ENCODE data around the gene KIT.
"Not testable (repeated sequence)": the region's sequence is repeated elsewhere in the genome, so short reads cannot be mapped to it uniquely, and the experiment has no call there.

Gene KIT

DNA sequence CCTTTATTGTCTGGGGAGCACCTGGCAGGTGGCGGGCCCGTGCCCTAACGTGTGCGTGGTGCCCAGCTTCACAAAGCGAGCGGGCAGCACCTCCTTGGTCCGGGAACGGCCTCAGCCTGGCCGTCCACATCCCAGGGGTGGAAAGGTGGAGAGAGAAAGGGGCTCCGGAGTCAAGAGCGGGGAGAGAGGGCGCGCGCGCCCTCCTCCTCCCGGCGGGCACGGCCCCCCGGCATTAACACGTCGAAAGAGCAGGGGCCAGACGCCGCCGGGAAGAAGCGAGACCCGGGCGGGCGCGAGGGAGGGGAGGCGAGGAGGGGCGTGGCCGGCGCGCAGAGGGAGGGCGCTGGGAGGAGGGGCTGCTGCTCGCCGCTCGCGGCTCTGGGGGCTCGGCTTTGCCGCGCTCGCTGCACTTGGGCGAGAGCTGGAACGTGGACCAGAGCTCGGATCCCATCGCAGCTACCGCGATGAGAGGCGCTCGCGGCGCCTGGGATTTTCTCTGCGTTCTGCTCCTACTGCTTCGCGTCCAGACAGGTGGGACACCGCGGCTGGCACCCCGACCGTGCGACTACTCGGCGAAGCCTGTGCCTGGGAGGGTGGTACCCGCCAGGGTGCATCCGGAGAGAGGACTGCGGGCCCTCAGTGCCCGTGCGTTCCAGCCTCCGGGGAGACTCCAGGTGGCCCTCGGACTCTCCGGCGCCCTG is at the start of gene KIT:
KIT (plus strand) TSS at position 407 of the 701 bp plus-strand sequence; CDS start at position 465, 58 bp downstream.
- Histone ChIP-seq H3K27ac (ENCODE audit: low read depth, low read length) (no peak within 1 kb of the TSS), H3K4me3 (ENCODE audit: low read depth, low read length) (peak within 1 kb of the TSS; percentile 79), H3K79me2 (ENCODE audit: control insufficient read depth, insufficient read depth, low read length, unreplicated experiment) (no peaks in the 10 kb centered on the region), H3K27me3 (ENCODE audit: insufficient read depth, low read length) (peaks cover 39% of the 10 kb centered on the region), H2AFZ (ENCODE audit: low read length, unreplicated experiment) (peak within 1 kb of the TSS; percentile 62), H3K36me3 (ENCODE audit: insufficient read depth, low read length) (no peaks in the 10 kb centered on the region), H3K4me1 (ENCODE audit: control insufficient read depth, insufficient read depth, low read length, unreplicated experiment) (peaks cover 33% of the 10 kb centered on the region)

DNA sequence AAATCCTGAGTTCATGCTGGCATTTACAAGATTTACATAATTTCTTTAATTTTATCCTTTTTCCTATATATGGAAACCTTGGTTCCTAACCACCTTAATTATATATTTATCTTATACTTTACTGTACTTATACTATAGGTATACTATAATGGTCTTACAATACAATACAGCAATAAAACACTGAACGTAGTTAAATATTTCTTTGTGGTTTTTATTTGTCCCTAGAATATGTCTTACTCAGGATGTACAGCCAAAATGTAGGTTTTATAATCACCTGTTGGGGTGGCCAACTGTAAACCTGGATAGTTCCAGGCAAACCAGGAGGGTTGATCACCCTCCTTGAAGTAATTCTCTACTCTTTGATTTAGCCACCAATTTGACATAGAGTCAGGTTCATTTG is 48.4 kb upstream of the KIT start:
- peaks cover 12% of the 10 kb centered on the region for H3K27me3 ChIP-seq (ENCODE audit: insufficient read depth, low read length)
- no peak overlapping the region for H2AFZ ChIP-seq (ENCODE audit: low read length, unreplicated experiment)
- H3K36me3 ChIP-seq (ENCODE audit: insufficient read depth, low read length) = no peaks in the 10 kb centered on the region
- no peaks in the 10 kb centered on the region for H3K79me2 ChIP-seq (ENCODE audit: control insufficient read depth, insufficient read depth, low read length, unreplicated experiment)
- no peaks in the 10 kb centered on the region for H3K4me1 ChIP-seq (ENCODE audit: control insufficient read depth, insufficient read depth, low read length, unreplicated experiment)
- H3K27ac ChIP-seq (ENCODE audit: low read depth, low read length) = no peak overlapping the region
- no peak overlapping the region for H3K4me3 ChIP-seq (ENCODE audit: low read depth, low read length)

- Histone ChIP-seq H3K79me2 (ENCODE audit: control insufficient read depth, insufficient read depth, low read length, unreplicated experiment) (no peaks in the 10 kb centered on the region), H3K36me3 (ENCODE audit: insufficient read depth, low read length) (no peaks in the 10 kb centered on the region), H2AFZ (ENCODE audit: low read length, unreplicated experiment) (no peak overlapping the region), H3K27ac (ENCODE audit: low read depth, low read length) (no peak overlapping the region), H3K4me1 (ENCODE audit: control insufficient read depth, insufficient read depth, low read length, unreplicated experiment) (no peaks in the 10 kb centered on the region), H3K27me3 (ENCODE audit: insufficient read depth, low read length) (peaks cover 26% of the 10 kb centered on the region), H3K4me3 (ENCODE audit: low read depth, low read length) (no peak overlapping the region)
These were observed 43.6 kb upstream of the KIT start for GRCh38 chr4:54614149-54614548.

DNA sequence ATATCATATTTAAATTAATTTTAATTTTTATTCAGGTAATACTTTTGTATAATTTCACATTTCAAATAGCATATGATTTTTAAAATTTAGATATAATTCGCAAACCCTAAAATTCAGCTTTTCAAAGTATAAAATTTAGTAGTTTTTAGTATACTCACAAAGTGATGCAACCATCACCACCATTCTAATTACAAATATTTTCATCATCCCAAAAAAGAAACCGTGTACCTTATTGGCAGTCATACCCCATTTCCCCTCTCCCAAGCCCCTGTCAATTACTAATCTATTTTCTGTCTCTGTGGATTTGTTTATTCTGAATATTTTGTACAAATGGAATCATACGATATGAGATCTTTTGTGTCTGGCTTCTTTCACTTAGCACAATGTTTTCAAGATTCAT is 37.0 kb upstream of the KIT start:
- Histone ChIP-seq H2AFZ (ENCODE audit: low read length, unreplicated experiment) (no peak overlapping the region), H3K27ac (ENCODE audit: low read depth, low read length) (no peak overlapping the region), H3K79me2 (ENCODE audit: control insufficient read depth, insufficient read depth, low read length, unreplicated experiment) (no peaks in the 10 kb centered on the region)

GRCh38 chr4:54625391-54625790 is 32.4 kb upstream of the KIT start:
- Histone ChIP-seq H3K36me3 (ENCODE audit: insufficient read depth, low read length) (no peaks in the 10 kb centered on the region), H3K4me3 (ENCODE audit: low read depth, low read length) (no peak overlapping the region), H3K27ac (ENCODE audit: low read depth, low read length) (no peak overlapping the region), H3K27me3 (ENCODE audit: insufficient read depth, low read length) (peaks cover 39% of the 10 kb centered on the region), H3K4me1 (ENCODE audit: control insufficient read depth, insufficient read depth, low read length, unreplicated experiment) (no peaks in the 10 kb centered on the region), H2AFZ (ENCODE audit: low read length, unreplicated experiment) (no peak overlapping the region), H3K79me2 (ENCODE audit: control insufficient read depth, insufficient read depth, low read length, unreplicated experiment) (no peaks in the 10 kb centered on the region)

More for the DNA sequence above, 37.0 kb upstream of the KIT start:
- Histone ChIP-seq H3K27me3 (ENCODE audit: insufficient read depth, low read length) (peaks cover 6% of the 10 kb centered on the region), H3K4me1 (ENCODE audit: control insufficient read depth, insufficient read depth, low read length, unreplicated experiment) (no peaks in the 10 kb centered on the region), H3K4me3 (ENCODE audit: low read depth, low read length) (no peak overlapping the region), H3K36me3 (ENCODE audit: insufficient read depth, low read length) (no peaks in the 10 kb centered on the region)

DNA sequence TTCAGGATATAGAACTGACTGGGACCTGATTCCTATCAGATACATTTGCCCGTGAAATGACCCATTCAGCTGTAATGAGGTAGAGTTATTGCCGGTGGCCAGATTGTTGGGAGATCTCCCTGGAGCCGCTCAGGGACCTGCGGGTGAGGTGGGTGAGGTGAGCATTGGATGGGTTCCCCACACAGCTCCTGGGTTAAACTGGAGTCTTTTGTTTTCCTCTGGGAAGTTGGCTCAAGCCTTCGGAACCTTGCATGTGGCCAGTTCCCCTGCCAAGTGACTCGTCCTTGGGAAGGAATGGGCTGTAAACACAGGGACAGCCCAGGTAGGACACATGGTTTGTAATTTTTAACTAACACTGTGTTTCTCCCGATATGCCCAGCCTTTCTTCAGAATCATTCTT is 31.6 kb upstream of the KIT start:
- H3K4me3 ChIP-seq (ENCODE audit: low read depth, low read length) = no peak overlapping the region
- H3K79me2 ChIP-seq (ENCODE audit: control insufficient read depth, insufficient read depth, low read length, unreplicated experiment) = no peaks in the 10 kb centered on the region
- H2AFZ ChIP-seq (ENCODE audit: low read length, unreplicated experiment) = no peak overlapping the region
- no peaks in the 10 kb centered on the region for H3K4me1 ChIP-seq (ENCODE audit: control insufficient read depth, insufficient read depth, low read length, unreplicated experiment)
- H3K27me3 ChIP-seq (ENCODE audit: insufficient read depth, low read length) = peaks cover 46% of the 10 kb centered on the region
- no peak overlapping the region for H3K27ac ChIP-seq (ENCODE audit: low read depth, low read length)
- H3K36me3 ChIP-seq (ENCODE audit: insufficient read depth, low read length) = no peaks in the 10 kb centered on the region

DNA sequence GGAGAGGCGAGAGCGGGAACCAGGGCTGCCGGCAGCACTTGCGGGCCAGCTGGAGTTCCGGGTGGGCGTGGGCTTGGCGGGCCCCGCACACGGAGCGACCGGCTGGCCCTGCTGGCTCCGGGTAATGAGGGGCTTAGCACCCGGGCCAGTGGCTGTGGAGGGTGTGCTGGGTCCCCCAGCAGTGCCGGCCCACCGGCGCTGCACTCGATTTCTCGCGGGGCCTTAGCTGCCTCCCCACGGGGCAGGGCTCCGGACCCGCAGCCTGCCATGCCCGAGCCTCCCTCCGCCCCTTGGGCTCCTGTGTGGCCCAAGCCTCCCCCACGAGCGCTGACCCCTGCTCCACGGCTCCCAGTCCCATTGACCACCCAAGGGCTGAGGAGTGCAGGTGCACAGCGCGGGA is 25.2 kb upstream of the KIT start:
- Histone ChIP-seq H3K4me1 (ENCODE audit: control insufficient read depth, insufficient read depth, low read length, unreplicated experiment) (no peaks in the 10 kb centered on the region), H3K36me3 (ENCODE audit: insufficient read depth, low read length) (no peaks in the 10 kb centered on the region), H2AFZ (ENCODE audit: low read length, unreplicated experiment) (no peak overlapping the region), H3K4me3 (ENCODE audit: low read depth, low read length) (no peak overlapping the region), H3K27me3 (ENCODE audit: insufficient read depth, low read length) (peaks cover 39% of the 10 kb centered on the region), H3K79me2 (ENCODE audit: control insufficient read depth, insufficient read depth, low read length, unreplicated experiment) (no peaks in the 10 kb centered on the region), H3K27ac (ENCODE audit: low read depth, low read length) (no peak overlapping the region)

DNA sequence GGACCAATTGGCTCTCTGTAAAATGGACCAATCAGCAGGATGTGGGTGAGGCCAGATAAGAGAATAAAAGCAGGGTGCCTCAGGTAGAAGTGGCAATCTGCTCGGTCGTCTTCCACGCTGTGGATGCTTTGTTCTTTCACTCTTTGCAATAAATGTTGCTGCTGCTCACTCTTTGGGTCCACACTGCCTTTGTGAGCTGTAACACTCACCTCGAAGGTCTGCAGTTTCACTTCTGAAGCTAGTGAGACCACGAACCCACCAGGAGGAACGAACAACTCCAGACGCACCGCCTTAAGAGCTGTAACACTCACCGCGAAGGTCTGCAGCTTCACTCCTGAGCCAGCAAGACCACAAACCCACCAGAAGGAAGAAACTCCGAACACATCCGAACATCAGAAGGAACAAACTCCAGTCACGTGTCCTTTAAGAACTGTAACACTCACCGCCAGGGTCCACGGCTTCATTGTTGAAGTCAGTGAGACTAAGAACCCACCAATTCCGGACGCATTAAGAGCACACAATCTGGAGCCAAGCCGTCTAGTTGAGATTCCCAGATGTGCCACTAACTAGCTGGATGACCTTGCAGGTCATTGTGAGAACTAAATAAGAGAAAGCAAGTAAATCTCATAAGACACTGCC is 24.5 kb upstream of the KIT start:
- H3K27ac ChIP-seq (ENCODE audit: low read depth, low read length); H3K4me1 ChIP-seq (ENCODE audit: control insufficient read depth, insufficient read depth, low read length, unreplicated experiment); H3K79me2 ChIP-seq (ENCODE audit: control insufficient read depth, insufficient read depth, low read length, unreplicated experiment); H2AFZ ChIP-seq (ENCODE audit: low read length, unreplicated experiment); H3K36me3 ChIP-seq (ENCODE audit: insufficient read depth, low read length); H3K4me3 ChIP-seq (ENCODE audit: low read depth, low read length): not testable (repeated sequence)
- H3K27me3 ChIP-seq (ENCODE audit: insufficient read depth, low read length) = peaks cover 34% of the 10 kb centered on the region

- Histone ChIP-seq H2AFZ (ENCODE audit: low read length, unreplicated experiment) (no peak overlapping the region), H3K4me1 (ENCODE audit: control insufficient read depth, insufficient read depth, low read length, unreplicated experiment) (no peaks in the 10 kb centered on the region), H3K4me3 (ENCODE audit: low read depth, low read length) (no peak overlapping the region), H3K27ac (ENCODE audit: low read depth, low read length) (no peak overlapping the region), H3K27me3 (ENCODE audit: insufficient read depth, low read length) (peaks cover 17% of the 10 kb centered on the region; the same call in 1 of the 2 replicates), H3K79me2 (ENCODE audit: control insufficient read depth, insufficient read depth, low read length, unreplicated experiment) (no peaks in the 10 kb centered on the region), H3K36me3 (ENCODE audit: insufficient read depth, low read length) (no peaks in the 10 kb centered on the region)
These were observed 22.4 kb upstream of the KIT start for GRCh38 chr4:54635318-54635717.

- H3K27ac ChIP-seq (ENCODE audit: low read depth, low read length) = no peak overlapping the region
- H2AFZ ChIP-seq (ENCODE audit: low read length, unreplicated experiment) = no peak overlapping the region
- H3K79me2 ChIP-seq (ENCODE audit: control insufficient read depth, insufficient read depth, low read length, unreplicated experiment) = no peaks in the 10 kb centered on the region
- no peaks in the 10 kb centered on the region for H3K36me3 ChIP-seq (ENCODE audit: insufficient read depth, low read length)
- H3K4me1 ChIP-seq (ENCODE audit: control insufficient read depth, insufficient read depth, low read length, unreplicated experiment) = no peaks in the 10 kb centered on the region
- no peaks in the 10 kb centered on the region for H3K27me3 ChIP-seq (ENCODE audit: insufficient read depth, low read length)
- no peak overlapping the region for H3K4me3 ChIP-seq (ENCODE audit: low read depth, low read length)
These were observed 20.4 kb upstream of the KIT start for GRCh38 chr4:54637325-54637724.

GRCh38 chr4:54641101-54641500 is 16.7 kb upstream of the KIT start:
- H3K79me2 ChIP-seq (ENCODE audit: control insufficient read depth, insufficient read depth, low read length, unreplicated experiment); H2AFZ ChIP-seq (ENCODE audit: low read length, unreplicated experiment); H3K27ac ChIP-seq (ENCODE audit: low read depth, low read length); H3K4me1 ChIP-seq (ENCODE audit: control insufficient read depth, insufficient read depth, low read length, unreplicated experiment); H3K27me3 ChIP-seq (ENCODE audit: insufficient read depth, low read length); H3K4me3 ChIP-seq (ENCODE audit: low read depth, low read length); H3K36me3 ChIP-seq (ENCODE audit: insufficient read depth, low read length): not testable (repeated sequence)

All from ACC112 (cell line).